H9 (cell line): ENCODE measurements around the gene SPTBN2. TPM values are rescaled to one million over a fixed set of nuclear protein-coding genes. Genes with fewer than 3 reads are reported as not detected.

Experiments used
- DNase-seq: peaks from one replicate; pipeline ENCODE4 v3.0.0-alpha.2; 2017
- H2AFZ ChIP-seq: one replicate; pipeline ENCODE4 v1.6.1; 2013; ENCODE audit warnings: mild to moderate bottlenecking, low read length, control low read depth, moderate library complexity
- H2AK5ac ChIP-seq: 2 replicates; pipeline ENCODE4 v1.6.1; 2013; ENCODE audit warnings: low read length, control low read depth, mixed read lengths; ENCODE audit not compliant: insufficient read length
- H2BK120ac ChIP-seq: one replicate; pipeline ENCODE4 v1.6.1; 2013; ENCODE audit warnings: low read depth, mild to moderate bottlenecking, low read length, control low read depth, inconsistent platforms; ENCODE audit not compliant: poor library complexity, severe bottlenecking
- H2BK12ac ChIP-seq: 2 replicates; pipeline ENCODE4 v1.6.1; 2013; ENCODE audit warnings: low read length, control low read depth, mixed read lengths, low read depth; ENCODE audit not compliant: insufficient read length
- H2BK15ac ChIP-seq: 2 replicates; pipeline ENCODE4 v1.6.1; 2013; ENCODE audit warnings: low read depth, low read length, control low read depth
- H2BK20ac ChIP-seq: one replicate; pipeline ENCODE4 v1.6.1; 2013; ENCODE audit warnings: low read depth, mild to moderate bottlenecking, low read length, control low read depth, inconsistent platforms; ENCODE audit not compliant: poor library complexity, severe bottlenecking
- H2BK5ac ChIP-seq: 2 replicates; pipeline ENCODE4 v1.6.1; 2013; ENCODE audit warnings: low read length, control low read depth, mixed read lengths; ENCODE audit not compliant: insufficient read length
- H3K14ac ChIP-seq: 2 replicates; pipeline ENCODE4 v1.6.1; 2013; ENCODE audit warnings: low read length, control low read depth; ENCODE audit not compliant: insufficient read depth
- H3K18ac ChIP-seq: 2 replicates; pipeline ENCODE4 v1.6.1; 2013; ENCODE audit warnings: low read depth, mild to moderate bottlenecking, mixed read lengths, low read length, control low read depth; ENCODE audit not compliant: insufficient read length
- H3K23ac ChIP-seq: 2 replicates; pipeline ENCODE4 v1.6.1; 2013; ENCODE audit warnings: low read length, control low read depth, mixed read lengths, low read depth; ENCODE audit not compliant: insufficient read length
- H3K23me2 ChIP-seq: 2 replicates; pipeline ENCODE4 v1.6.1; 2013; ENCODE audit warnings: low read depth, mild to moderate bottlenecking, mixed read lengths, low read length, control low read depth; ENCODE audit not compliant: insufficient read length, poor library complexity, severe bottlenecking
- H3K27ac ChIP-seq: 2 replicates; pipeline ENCODE4 v1.5.1; 2013; ENCODE audit warnings: low read length, control low read depth, mixed read lengths, low read depth; ENCODE audit not compliant: insufficient read length
- H3K27me3 ChIP-seq: 2 replicates; pipeline ENCODE4 v1.6.1; 2013; ENCODE audit warnings: low read length, control low read depth, inconsistent platforms; ENCODE audit not compliant: insufficient read depth
- H3K4ac ChIP-seq: 2 replicates; pipeline ENCODE4 v1.6.1; 2013; ENCODE audit warnings: low read depth, mild to moderate bottlenecking, control low read depth, inconsistent platforms, low read length, moderate library complexity
- H3K4me1 ChIP-seq: 2 replicates; pipeline ENCODE4 v1.6.1; 2013; ENCODE audit warnings: low read length, control low read depth, inconsistent platforms; ENCODE audit not compliant: insufficient read depth
- H3K4me2 ChIP-seq: 2 replicates; pipeline ENCODE4 v1.6.1; 2013; ENCODE audit warnings: low read length, control low read depth, mixed read lengths; ENCODE audit not compliant: insufficient read length, insufficient read depth
- H3K56ac ChIP-seq: 2 replicates; pipeline ENCODE4 v1.6.1; 2013; ENCODE audit warnings: low read depth, mild to moderate bottlenecking, mixed read lengths, low read length, control low read depth; ENCODE audit not compliant: insufficient read length
- H3K79me1 ChIP-seq: 2 replicates; pipeline ENCODE4 v1.6.1; 2013; ENCODE audit warnings: low read depth, mild to moderate bottlenecking, moderate library complexity, low read length, control low read depth, inconsistent platforms; ENCODE audit not compliant: insufficient read depth, poor library complexity, severe bottlenecking
- H3K79me2 ChIP-seq: 2 replicates; pipeline ENCODE4 v1.6.1; 2013; ENCODE audit warnings: low read length, control low read depth, inconsistent platforms; ENCODE audit not compliant: insufficient read depth
- H3K9ac ChIP-seq: 2 replicates; pipeline ENCODE4 v1.6.1; 2013; ENCODE audit warnings: low read length, control low read depth, mixed read lengths; ENCODE audit not compliant: insufficient read length; ENCODE audit errors: extremely low read depth
- H3K9me3 ChIP-seq: one replicate; pipeline ENCODE4 v1.6.1; 2013; ENCODE audit warnings: low read depth, low read length, inconsistent platforms; ENCODE audit not compliant: control insufficient read depth
- H3T11ph ChIP-seq: one replicate; pipeline ENCODE4 v1.6.1; 2013; ENCODE audit warnings: mild to moderate bottlenecking, low read length, control low read depth, inconsistent platforms
- H4K20me1 ChIP-seq: one replicate; pipeline ENCODE4 v1.6.1; 2013; ENCODE audit not compliant: control insufficient read depth, insufficient read length, insufficient read depth
- H4K5ac ChIP-seq: 2 replicates; pipeline ENCODE4 v1.6.1; 2013; ENCODE audit warnings: low read depth, mild to moderate bottlenecking, mixed read lengths, low read length, control low read depth; ENCODE audit not compliant: insufficient read length
- H4K8ac ChIP-seq: replicated peaks from 2 replicates; pipeline ENCODE4 v1.6.1; 2013; ENCODE audit warnings: low read length, control low read depth, mixed read lengths, low read depth; ENCODE audit not compliant: insufficient read length
- H4K91ac ChIP-seq: 2 replicates; pipeline ENCODE4 v1.6.1; 2013; ENCODE audit warnings: low read depth, mild to moderate bottlenecking, moderate library complexity, mixed read lengths, low read length, control low read depth; ENCODE audit not compliant: insufficient read length
- H3K27ac Mint-ChIP-seq, 3 experiments: 2 replicates in 2 of 3; 3 replicates in 1 of 3; pipeline ENCODE4 v1.8.0; 2020 to 2021; ENCODE audit warnings: mixed read lengths in 3 of 3, mild to moderate bottlenecking in 1 of 3, moderate library complexity in 1 of 3
- H3K27me3 Mint-ChIP-seq: 2 replicates; pipeline ENCODE4 v1.8.0; 2021; ENCODE audit warnings: low read depth, mild to moderate bottlenecking, moderate library complexity, mixed read lengths
- H3K36me3 Mint-ChIP-seq, 3 experiments: 2 replicates in 2 of 3; 3 replicates in 1 of 3; pipeline ENCODE4 v1.8.0; 2020 to 2021; ENCODE audit warnings: low read depth in 3 of 3, mixed read lengths in 3 of 3; ENCODE audit not compliant: insufficient read depth in 1 of 3
- H3K4me1 Mint-ChIP-seq, 2 experiments: 2 replicates each; pipeline ENCODE4 v1.8.0; 2020; ENCODE audit warnings: mixed read lengths in 2 of 2
- H3K4me3 Mint-ChIP-seq, 2 experiments: 2 replicates in 1 of 2; 3 replicates in 1 of 2; pipeline ENCODE4 v1.8.0; 2020 to 2021; ENCODE audit warnings: mild to moderate bottlenecking in 2 of 2, mixed read lengths in 2 of 2, moderate library complexity in 1 of 2
- H3K9me3 Mint-ChIP-seq, 2 experiments: 2 replicates in 1 of 2; 3 replicates in 1 of 2; pipeline ENCODE4 v1.8.0; 2020; ENCODE audit warnings: mild to moderate bottlenecking in 2 of 2, mixed read lengths in 2 of 2, moderate library complexity in 1 of 2
- CTCF ChIP-seq: fragments of 200-600 bp; sonication (generic); conservative IDR thresholded peaks from 3 replicates; pipeline ENCODE4 v1.8.0; 2021; ENCODE audit warnings: antibody characterized with exemption, mild to moderate bottlenecking
- WGBS: extraction: QIAGEN DNeasy Blood & Tissue Kit; methylation state at CpG from one replicate; pipeline ENCODE4 v1.1.7; 2013; ENCODE audit warnings: missing lambda C conversion rate, low lambda C conversion rate, mixed read lengths; ENCODE audit not compliant: insufficient read length; ENCODE audit errors: extremely low coverage; 5-methylcytosine and 5-hydroxymethylcytosine counted together
- total RNA-seq: library from RNA; stranded (reverse); gene quantifications from 2 replicates; pipeline ENCODE4 v1.2.1, GENCODE V29; 2021

Gene SPTBN2
- total RNA-seq, 1 experiment from 2014 or later = 80.4 TPM

GRCh38 chr11:66768088-66768521 is 39.1 kb upstream of the SPTBN2 start:
- H3K9ac ChIP-seq = no peak overlapping the region
- Mint-ChIP-seq H3K4me3 (no peak overlapping the region), H3K27me3 (no peaks in the 10 kb centered on the region), H3K27ac (peak overlapping the region in 2 of 3 experiments; percentile 54 to 74; a peak in 3 of 7 replicates), H3K36me3 (peaks cover 3 to 18% (median 18%) of the 10 kb centered on the region in 3 experiments), H3K4me1 (peaks cover 0 to 2% of the 10 kb centered on the region in 2 experiments; a peak in 1 of 4 replicates), H3K9me3 (no peaks in the 10 kb centered on the region)
- H2BK15ac ChIP-seq = no peak overlapping the region
- no peak overlapping the region for H3K4ac ChIP-seq
- H2BK5ac ChIP-seq = no peak overlapping the region
- H3K4me1 ChIP-seq = no peaks in the 10 kb centered on the region
- H2AK5ac ChIP-seq = no peak overlapping the region
- H3K27ac ChIP-seq = no peak overlapping the region
- no peaks in the 10 kb centered on the region for H3K9me3 ChIP-seq
- no peak overlapping the region for H3K14ac ChIP-seq
- no peak for TF ChIP-seq CTCF
- H4K20me1 ChIP-seq = no peaks in the 10 kb centered on the region
- no peaks in the 10 kb centered on the region for H3K79me1 ChIP-seq
- no peak overlapping the region for H2BK20ac ChIP-seq
- no peak overlapping the region for H4K8ac ChIP-seq
- H3K23me2 ChIP-seq = no peaks in the 10 kb centered on the region
- H2BK12ac ChIP-seq = no peak overlapping the region
- WGBS = no CpG with 5 or more reads among the region's 3 CpGs
- H3K23ac ChIP-seq = no peak overlapping the region
- no peak overlapping the region for H3K56ac ChIP-seq
- H2BK120ac ChIP-seq = no peak overlapping the region
- no peak overlapping the region for H4K5ac ChIP-seq
- H4K91ac ChIP-seq = no peak overlapping the region
- H3K27me3 ChIP-seq = no peaks in the 10 kb centered on the region
- no peak for DNase-seq
- no peak overlapping the region for H3K4me2 ChIP-seq
- no peak overlapping the region for H2AFZ ChIP-seq
- no peak overlapping the region for H3T11ph ChIP-seq
- no peaks in the 10 kb centered on the region for H3K79me2 ChIP-seq
- H3K18ac ChIP-seq = no peak overlapping the region
